ENCODE results near the gene PAPPA. TPM values are rescaled to one million over a fixed set of nuclear protein-coding genes. Genes with fewer than 3 reads are reported as not detected.

PAPPA gene
- total and polyA plus RNA-seq, 2 experiments from 2014 or later, result 0.76 to 0.80 TPM

GRCh38 chr9:116137010-116137409 lies 16.6 kb upstream of the PAPPA start:
- H3K9me3 ChIP-seq (ENCODE audit: low read depth), result no peaks in the 10 kb centered on the region
- TF ChIP-seq, protein P1, sequence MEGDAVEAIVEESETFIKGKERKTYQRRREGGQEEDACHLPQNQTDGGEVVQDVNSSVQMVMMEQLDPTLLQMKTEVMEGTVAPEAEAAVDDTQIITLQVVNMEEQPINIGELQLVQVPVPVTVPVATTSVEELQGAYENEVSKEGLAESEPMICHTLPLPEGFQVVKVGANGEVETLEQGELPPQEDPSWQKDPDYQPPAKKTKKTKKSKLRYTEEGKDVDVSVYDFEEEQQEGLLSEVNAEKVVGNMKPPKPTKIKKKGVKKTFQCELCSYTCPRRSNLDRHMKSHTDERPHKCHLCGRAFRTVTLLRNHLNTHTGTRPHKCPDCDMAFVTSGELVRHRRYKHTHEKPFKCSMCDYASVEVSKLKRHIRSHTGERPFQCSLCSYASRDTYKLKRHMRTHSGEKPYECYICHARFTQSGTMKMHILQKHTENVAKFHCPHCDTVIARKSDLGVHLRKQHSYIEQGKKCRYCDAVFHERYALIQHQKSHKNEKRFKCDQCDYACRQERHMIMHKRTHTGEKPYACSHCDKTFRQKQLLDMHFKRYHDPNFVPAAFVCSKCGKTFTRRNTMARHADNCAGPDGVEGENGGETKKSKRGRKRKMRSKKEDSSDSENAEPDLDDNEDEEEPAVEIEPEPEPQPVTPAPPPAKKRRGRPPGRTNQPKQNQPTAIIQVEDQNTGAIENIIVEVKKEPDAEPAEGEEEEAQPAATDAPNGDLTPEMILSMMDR (IDR thresholded peaks at IDR 0.05; ENCODE audit: low read depth, low read length), result no peak

GRCh38 chr9:116137581-116137980 lies 16.0 kb upstream of the PAPPA start:
- Histone ChIP-seq H3K4me1 (ENCODE audit: low read depth) (no peaks in the 10 kb centered on the region), H3K27me3 (no peaks in the 10 kb centered on the region), H3K27ac (no peak overlapping the region), H3K4me3 (no peak overlapping the region), H3K36me3 (no peaks in the 10 kb centered on the region), H3K9me3 (ENCODE audit: low read depth) (no peaks in the 10 kb centered on the region)
- TF ChIP-seq, protein P1 (IDR thresholded peaks at IDR 0.05; ENCODE audit: low read depth, low read length), result no peak
- DNase-seq (ENCODE audit: low read depth in 1 of 2, low spot score in 1 of 2), result no peak

More at GRCh38 chr9:116137010-116137409, 16.6 kb upstream of the PAPPA start:
- Histone ChIP-seq H3K4me3 (no peak overlapping the region), H3K27ac (no peak overlapping the region), H3K27me3 (no peaks in the 10 kb centered on the region), H3K4me1 (ENCODE audit: low read depth) (no peaks in the 10 kb centered on the region), H3K36me3 (no peaks in the 10 kb centered on the region)
- no peak for DNase-seq (ENCODE audit: low read depth in 1 of 2, low spot score in 1 of 2)

DNA sequence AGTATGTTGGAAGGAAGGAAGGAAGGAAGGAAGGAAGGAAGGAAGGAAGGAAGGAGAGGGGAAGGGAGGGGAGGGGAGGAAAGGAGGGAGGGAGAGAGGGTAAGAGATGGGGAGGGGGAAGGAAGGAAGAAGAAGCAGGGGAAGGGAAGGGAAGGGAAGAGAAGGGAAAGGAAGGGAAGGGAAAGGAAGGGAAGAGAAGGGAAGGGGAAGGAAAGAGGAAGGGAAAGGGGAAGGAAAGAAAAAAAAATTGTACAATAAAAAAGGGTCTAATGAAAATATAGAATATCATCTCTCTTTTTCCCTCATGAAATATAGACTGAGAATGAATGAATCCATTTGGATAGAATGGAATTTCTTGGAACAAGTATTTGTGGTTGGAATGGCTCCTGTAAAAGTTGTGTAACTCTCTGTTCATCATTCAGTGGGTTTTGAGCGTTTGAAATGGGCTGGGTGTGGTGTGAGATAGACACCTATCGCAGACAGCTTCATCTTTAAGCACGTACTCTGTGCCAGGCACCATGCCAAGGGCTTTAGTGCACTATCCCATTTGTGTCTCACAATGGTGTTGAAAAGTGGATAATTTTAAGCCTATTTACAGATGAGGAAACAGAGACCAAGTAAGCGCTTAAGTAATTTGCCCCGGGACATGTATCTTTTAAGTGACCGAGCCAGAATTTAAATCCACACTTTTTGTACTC lies 11.6 kb upstream of the PAPPA start:
- Histone ChIP-seq H3K4me1 (ENCODE audit: low read depth) (no peaks in the 10 kb centered on the region), H3K36me3 (no peaks in the 10 kb centered on the region), H3K9me3 (ENCODE audit: low read depth) (no peaks in the 10 kb centered on the region), H3K4me3 (no peak overlapping the region), H3K27me3 (peaks cover 5% of the 10 kb centered on the region), H3K27ac (no peak overlapping the region)
- peak in 1 of 2 donors; percentile 76 for DNase-seq (ENCODE audit: low read depth in 1 of 2, low spot score in 1 of 2)
- TF ChIP-seq, protein P1 (IDR thresholded peaks at IDR 0.05; ENCODE audit: low read depth, low read length), result no peak

GRCh38 chr9:116142706-116143492 lies 10.7 kb upstream of the PAPPA start:
- TF ChIP-seq, protein P1 (IDR thresholded peaks at IDR 0.05; ENCODE audit: low read depth, low read length), result no peak
- Histone ChIP-seq H3K4me1 (ENCODE audit: low read depth) (no peaks in the 10 kb centered on the region), H3K27ac (no peak overlapping the region), H3K9me3 (ENCODE audit: low read depth) (no peaks in the 10 kb centered on the region), H3K27me3 (peaks cover 5% of the 10 kb centered on the region), H3K4me3 (no peak overlapping the region), H3K36me3 (no peaks in the 10 kb centered on the region)
- no peak for DNase-seq (ENCODE audit: low read depth in 1 of 2, low spot score in 1 of 2)

GRCh38 chr9:116144038-116144437 lies 9.6 kb upstream of the PAPPA start:
- TF ChIP-seq, protein P1 (IDR thresholded peaks at IDR 0.05; ENCODE audit: low read depth, low read length), result no peak
- no peak overlapping the region for H3K27ac ChIP-seq
- H3K4me3 ChIP-seq, result no peak overlapping the region
- no peaks in the 10 kb centered on the region for H3K4me1 ChIP-seq (ENCODE audit: low read depth)
- H3K27me3 ChIP-seq, result peaks cover 5% of the 10 kb centered on the region
- H3K9me3 ChIP-seq (ENCODE audit: low read depth), result no peaks in the 10 kb centered on the region
- DNase-seq (ENCODE audit: low read depth in 1 of 2, low spot score in 1 of 2), result no peak
- no peaks in the 10 kb centered on the region for H3K36me3 ChIP-seq
